Prostate gland (tissue), 2 donors: Measurements from ENCODE around the gene HPF1. TPM values are rescaled to one million over a fixed set of nuclear protein-coding genes. Genes with fewer than 3 reads are reported as not detected.
"Not testable (repeated sequence)": the region's sequence is repeated elsewhere in the genome, so short reads cannot be mapped to it uniquely, and the experiment has no call there.

Experiments used
- DNase-seq: peaks from one replicate; pipeline ENCODE4 v3.0.0-alpha.2; 2019; ENCODE audit warnings: low spot score
- H3K27ac ChIP-seq, 2 donors: fragments of 200-600 bp; sonication (generic); 2 replicates each; pipeline ENCODE4 v1.5.1; 2017 to 2019
- H3K27me3 ChIP-seq: fragments of 200-600 bp; sonication (generic); replicated peaks from 2 replicates; pipeline ENCODE4 v1.5.1; 2019; ENCODE audit not compliant: insufficient read depth
- H3K36me3 ChIP-seq, 2 donors: fragments of 200-600 bp; sonication (generic); 1 replicate in 1 of 2; 2 replicates in 1 of 2; pipeline versions ENCODE4 v1.5.1 to v1.8.1; 2017 to 2019
- H3K4me1 ChIP-seq: fragments of 200-600 bp; sonication (generic); replicated peaks from 2 replicates; pipeline ENCODE4 v1.5.1; 2019
- H3K4me3 ChIP-seq, 2 donors: fragments of 200-600 bp; sonication (generic); 2 replicates each; pipeline ENCODE4 v1.5.1; 2017 to 2019
- H3K9me3 ChIP-seq: fragments of 200-600 bp; sonication (generic); 2 replicates; pipeline ENCODE4 v1.5.1; 2017
- POLR2A ChIP-seq: fragments of 450-650 bp; IDR thresholded peaks from one replicate; pipeline ENCODE4 v1.6.1; 2016; ENCODE audit warnings: antibody characterized with exemption, mild to moderate bottlenecking
- POLR2AphosphoS5 ChIP-seq: sonication (generic); formaldehyde crosslinking; IDR thresholded peaks from one replicate; pipeline ENCODE4 v1.6.1; 2017; ENCODE audit warnings: antibody characterized with exemption
- WGBS: methylation state at CpG from one replicate; pipeline ENCODE4 v1.1.5; 2018; 5-methylcytosine and 5-hydroxymethylcytosine counted together
- intact Hi-C: fragments of 100-400 bp; cut with DNase I; formaldehyde crosslinking; loops from one replicate; pipeline ENCODE4 v1.14.2; 2022
- total RNA-seq, 2 donors: library from RNA; depleted of rRNA; stranded (reverse); fragments of >200 nt; gene quantifications; one replicate each; pipeline ENCODE4 v1.1.0, GENCODE V29; 2016
- TF ChIP-seq, protein P1 (sequence below), 4 experiments: fragments of 200-600 bp in 2 of 4; fragments of 450-650 bp in 2 of 4; sonication (generic) in 2 of 4; IDR thresholded peaks; 1 replicate in 3 of 4; 2 replicates in 1 of 4; pipeline ENCODE4 v1.5.1; 2016 to 2019; ENCODE audit warnings: antibody characterized with exemption in 4 of 4, mild to moderate bottlenecking in 2 of 4, moderate library complexity in 2 of 4

The HPF1 gene
- total RNA-seq, 2 donors from 2014 or later: 24.5 to 48.9 TPM

DNA sequence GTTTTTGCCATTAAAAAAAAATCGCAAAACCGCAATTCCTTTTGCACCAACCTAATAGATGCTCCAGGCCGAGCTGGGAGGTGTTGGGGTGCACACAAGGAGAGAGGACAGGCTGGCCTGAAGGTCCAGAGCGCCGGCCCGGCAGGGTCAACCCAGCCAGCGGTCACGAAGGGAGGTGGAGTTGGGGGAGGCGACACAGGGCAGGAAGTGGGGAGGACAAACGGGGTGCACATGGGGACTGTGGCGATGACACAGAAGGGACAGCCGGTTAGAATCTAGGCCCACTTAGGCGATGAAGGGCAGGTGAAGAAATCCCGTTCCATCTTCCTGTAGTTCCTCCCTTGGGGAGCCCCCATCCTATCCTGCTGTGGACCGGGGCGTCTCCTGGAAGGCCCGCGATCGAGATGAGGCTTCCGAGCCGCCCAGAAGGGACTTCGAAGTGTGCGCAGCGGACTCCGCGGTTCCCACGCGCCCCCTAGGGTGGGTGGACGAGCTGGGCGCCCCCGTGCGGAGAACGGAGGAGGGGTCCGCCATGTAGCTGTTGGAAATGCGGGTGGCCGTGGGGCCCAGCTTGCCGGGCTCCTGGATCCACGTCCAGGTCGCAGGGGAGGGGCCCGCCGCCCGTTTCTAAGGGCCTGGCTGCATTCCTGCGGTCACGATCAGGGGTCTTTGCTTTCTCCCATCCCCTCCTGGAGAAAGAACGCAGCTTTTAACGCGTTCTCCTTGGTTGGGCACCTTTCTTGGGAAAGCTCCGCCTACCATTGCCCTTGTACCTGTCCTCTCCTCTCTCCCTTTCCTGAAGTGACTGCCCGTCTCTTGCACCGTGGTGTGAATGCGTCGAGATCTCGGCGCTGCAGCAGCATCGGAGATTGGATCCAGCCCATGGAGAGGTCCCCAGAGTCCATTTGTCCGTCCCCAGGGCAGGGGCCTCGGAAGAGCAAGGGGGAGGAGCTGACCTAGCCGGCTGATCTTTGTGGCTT lies 17.0 kb upstream of the HPF1 start:
- TF ChIP-seq, protein P1, sequence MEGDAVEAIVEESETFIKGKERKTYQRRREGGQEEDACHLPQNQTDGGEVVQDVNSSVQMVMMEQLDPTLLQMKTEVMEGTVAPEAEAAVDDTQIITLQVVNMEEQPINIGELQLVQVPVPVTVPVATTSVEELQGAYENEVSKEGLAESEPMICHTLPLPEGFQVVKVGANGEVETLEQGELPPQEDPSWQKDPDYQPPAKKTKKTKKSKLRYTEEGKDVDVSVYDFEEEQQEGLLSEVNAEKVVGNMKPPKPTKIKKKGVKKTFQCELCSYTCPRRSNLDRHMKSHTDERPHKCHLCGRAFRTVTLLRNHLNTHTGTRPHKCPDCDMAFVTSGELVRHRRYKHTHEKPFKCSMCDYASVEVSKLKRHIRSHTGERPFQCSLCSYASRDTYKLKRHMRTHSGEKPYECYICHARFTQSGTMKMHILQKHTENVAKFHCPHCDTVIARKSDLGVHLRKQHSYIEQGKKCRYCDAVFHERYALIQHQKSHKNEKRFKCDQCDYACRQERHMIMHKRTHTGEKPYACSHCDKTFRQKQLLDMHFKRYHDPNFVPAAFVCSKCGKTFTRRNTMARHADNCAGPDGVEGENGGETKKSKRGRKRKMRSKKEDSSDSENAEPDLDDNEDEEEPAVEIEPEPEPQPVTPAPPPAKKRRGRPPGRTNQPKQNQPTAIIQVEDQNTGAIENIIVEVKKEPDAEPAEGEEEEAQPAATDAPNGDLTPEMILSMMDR (IDR thresholded peaks at IDR 0.05): no peak
- TF ChIP-seq POLR2AphosphoS5 (no peak), POLR2A (no peak)
- WGBS: 22% methylated on average over 37 of the region's 58 CpGs
- H3K4me3 ChIP-seq: no peak overlapping the region
- no peaks in the 10 kb centered on the region for H3K9me3 ChIP-seq
- no peaks in the 10 kb centered on the region for H3K27me3 ChIP-seq
- H3K4me1 ChIP-seq: no peaks in the 10 kb centered on the region
- no peak for DNase-seq
- H3K36me3 ChIP-seq: no peaks in the 10 kb centered on the region
- no peak overlapping the region for H3K27ac ChIP-seq
- intact Hi-C loops: no loop called here

GRCh38 chr4:169773889-169774288 lies 16.1 kb upstream of the HPF1 start:
- H3K9me3 ChIP-seq: no peaks in the 10 kb centered on the region
- intact Hi-C loops: no loop called here
- DNase-seq: no peak
- no peaks in the 10 kb centered on the region for H3K36me3 ChIP-seq
- H3K4me1 ChIP-seq: no peaks in the 10 kb centered on the region
- H3K4me3 ChIP-seq: no peak overlapping the region
- no peak for TF ChIP-seq POLR2A
- TF ChIP-seq, protein P1 (IDR thresholded peaks at IDR 0.05): no peak
- TF ChIP-seq POLR2AphosphoS5: no peak
- H3K27ac ChIP-seq: no peak overlapping the region
- no peaks in the 10 kb centered on the region for H3K27me3 ChIP-seq
- 68% methylated on average over 7 of the region's 7 CpGs for WGBS

DNA sequence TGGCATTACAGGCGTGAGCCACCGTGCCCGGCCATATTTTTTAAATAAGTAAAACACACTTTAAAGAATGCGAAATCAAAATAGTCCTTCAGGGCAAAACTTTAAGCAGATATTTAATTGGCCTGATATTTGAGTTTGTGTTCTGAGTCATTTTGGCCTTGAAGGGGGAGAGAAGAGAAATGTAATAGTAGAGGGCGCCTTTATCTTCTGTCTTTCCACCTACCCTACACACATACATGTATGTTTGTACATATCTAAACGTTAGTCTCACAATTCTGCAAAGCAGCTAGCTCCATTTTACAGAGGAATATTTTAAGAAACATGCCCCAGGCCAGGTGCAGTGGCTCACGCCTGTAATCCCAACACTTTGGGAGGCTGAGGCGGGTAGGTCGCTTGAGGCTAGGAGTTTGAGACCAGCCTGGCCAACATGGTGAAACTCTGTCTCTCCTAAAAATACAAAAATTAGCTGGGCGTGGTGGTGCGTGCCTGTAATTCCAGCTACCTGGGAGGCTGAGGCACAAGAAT lies 13.9 kb upstream of the HPF1 start:
- H3K27me3 ChIP-seq, DNase-seq, H3K4me3 ChIP-seq, H3K4me1 ChIP-seq, H3K27ac ChIP-seq, H3K9me3 ChIP-seq, H3K36me3 ChIP-seq, intact Hi-C loops: not testable (repeated sequence)
- WGBS: 88% methylated on average over 11 of the region's 11 CpGs

DNA sequence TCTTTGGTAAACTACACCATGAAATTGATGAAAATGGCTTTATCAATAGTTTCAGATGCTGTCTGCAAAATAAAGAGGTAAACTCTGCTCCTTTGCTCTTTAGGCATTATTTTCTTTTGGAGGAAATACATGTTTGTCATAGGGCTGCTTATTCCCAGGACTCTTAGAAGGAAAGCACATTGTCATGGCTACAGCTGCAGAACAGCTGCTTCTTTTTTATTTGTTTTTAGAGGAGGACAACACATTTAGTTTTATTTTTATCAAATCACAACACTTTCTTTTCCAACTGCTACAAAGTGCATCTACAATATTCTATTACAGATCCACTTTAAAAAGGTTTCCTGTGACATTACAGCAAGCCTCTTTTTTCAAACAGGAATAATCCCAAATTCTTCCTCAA lies 12.7 kb upstream of the HPF1 start:
- Histone ChIP-seq H3K4me3 (no peak overlapping the region), H3K36me3 (no peaks in the 10 kb centered on the region), H3K27me3 (no peaks in the 10 kb centered on the region), H3K4me1 (no peaks in the 10 kb centered on the region), H3K9me3 (no peaks in the 10 kb centered on the region), H3K27ac (no peak overlapping the region)
- DNase-seq: no peak
- intact Hi-C loops: no loop called here
- TF ChIP-seq POLR2A: no peak
- TF ChIP-seq POLR2AphosphoS5: no peak
- TF ChIP-seq, protein P1 (IDR thresholded peaks at IDR 0.05): no peak

GRCh38 chr4:169768385-169768784 lies 10.6 kb upstream of the HPF1 start:
- Histone ChIP-seq H3K36me3 (no peaks in the 10 kb centered on the region), H3K4me3 (no peak overlapping the region), H3K9me3 (no peaks in the 10 kb centered on the region), H3K4me1 (no peaks in the 10 kb centered on the region), H3K27ac (no peak overlapping the region), H3K27me3 (no peaks in the 10 kb centered on the region)
- intact Hi-C loops: no loop called here
- TF ChIP-seq POLR2AphosphoS5 (no peak), POLR2A (no peak)
- TF ChIP-seq, protein P1 (IDR thresholded peaks at IDR 0.05): no peak
- DNase-seq: no peak
- 87% methylated on average over 3 of the region's 3 CpGs for WGBS
